HCT116 (cell line): ENCODE data around the gene CDK1. TPM values are rescaled to one million over a fixed set of nuclear protein-coding genes. Genes with fewer than 3 reads are reported as not detected.

ENCODE experiments used
- ATAC-seq: fragments of 200-7000 bp; cut with Tn5 transposase; 2 replicates; pipeline ENCODE4 v1.9.1; 2020; ENCODE audit warnings: mild to moderate bottlenecking, moderate library complexity
- BruUV-seq: library from RNA; stranded (reverse); fragments of 400-500 nt; replicated peaks from 2 replicates; lab custom pipeline; 2021; lab: Mats Ljungman, UMichigan
- CTCF ChIA-PET: fragments of 300-600 bp; sonication (Branson Sonifier 250); formaldehyde crosslinking; loops from one replicate; lab custom pipeline; 2021; ENCODE audit warnings: antibody characterized with exemption; lab: Charles Lee
- POLR2A ChIA-PET: fragments of 300-600, 350-600 bp; sonication (Branson Sonifier 250); formaldehyde crosslinking; loops from one replicate; lab custom pipeline; 2021; ENCODE audit warnings: antibody characterized with exemption; lab: Charles Lee
- RAD21 ChIA-PET, 2 experiments: fragments of 300-600 bp; sonication (Branson Sonifier 250); formaldehyde crosslinking; loops; one replicate each; lab custom pipeline; 2023; ENCODE audit warnings: low total read pairs in 2 of 2; ENCODE audit not compliant: uncharacterized antibody in 2 of 2, unreplicated experiment in 2 of 2, low non-redundant PET in 1 of 2; lab: Charles Lee
- DNase-seq: peaks from one replicate; pipeline ENCODE4 v3.0.0-alpha.2; 2010; ENCODE audit warnings: low read depth, low spot score
- H2AFZ ChIP-seq: fragments of 200-600 bp; shearing (Covaris generic), sonication (generic); 2 replicates; pipeline ENCODE4 v1.6.1; 2017; ENCODE audit warnings: low read depth, mixed run types, mixed read lengths, antibody characterized with exemption, low read length; ENCODE audit not compliant: poor library complexity, severe bottlenecking
- H3K27ac ChIP-seq: 2 replicates; pipeline ENCODE4 v1.5.1; 2012; ENCODE audit warnings: low read depth, low read length
- H3K27me3 ChIP-seq: fragments of 200-600 bp; sonication (generic); 2 replicates; pipeline ENCODE4 v1.6.1; 2016; ENCODE audit warnings: mixed run types, low read length, mixed read lengths; ENCODE audit not compliant: insufficient read depth
- H3K36me3 ChIP-seq, 2 experiments: fragments of 200-500 bp in 1 of 2; fragments of 200-600 bp in 1 of 2; sonication (Bioruptor generic) in 1 of 2; sonication (generic) in 1 of 2; 2 replicates each; pipeline versions ENCODE4 v1.5.1 to v1.6.1; 2014 to 2016; ENCODE audit warnings: low read length in 2 of 2, inconsistent platforms in 1 of 2, mixed read lengths in 1 of 2, mixed run types in 1 of 2; ENCODE audit not compliant: insufficient read depth in 2 of 2, control insufficient read depth in 1 of 2
- H3K4me1 ChIP-seq, 2 experiments: fragments of 200-600 bp in 1 of 2; sonication (generic) in 1 of 2; 2 replicates each; pipeline versions ENCODE4 v1.5.1 to v1.6.1; 2012 to 2017; ENCODE audit warnings: low read length in 2 of 2, inconsistent platforms in 1 of 2, mild to moderate bottlenecking in 1 of 2, mixed read lengths in 1 of 2, mixed run types in 1 of 2, moderate library complexity in 1 of 2; ENCODE audit not compliant: insufficient read depth in 2 of 2, control insufficient read depth in 1 of 2
- H3K4me2 ChIP-seq: fragments of 200-600 bp; sonication (generic); 2 replicates; pipeline ENCODE4 v1.6.1; 2017; ENCODE audit warnings: mixed run types, low read length, mixed read lengths
- H3K4me3 ChIP-seq, 2 experiments: fragments of 200-600 bp in 1 of 2; sonication (generic) in 1 of 2; replicated peaks in 1 of 2; 2 replicates each; pipeline ENCODE4 v1.5.1; 2011 to 2016; ENCODE audit warnings: low read length in 2 of 2, control low read depth in 1 of 2, low read depth in 1 of 2, mild to moderate bottlenecking in 1 of 2, mixed read lengths in 1 of 2, mixed run types in 1 of 2
- H3K79me2 ChIP-seq: fragments of 200-600 bp; sonication (generic); 2 replicates; pipeline ENCODE4 v1.6.1; 2017; ENCODE audit warnings: mild to moderate bottlenecking, mixed run types, low read length, moderate library complexity, mixed read lengths; ENCODE audit not compliant: insufficient read depth
- H3K9ac ChIP-seq: fragments of 200-600 bp; sonication (generic); 2 replicates; pipeline ENCODE4 v1.6.1; 2016; ENCODE audit warnings: low read length, mixed read lengths
- H3K9me2 ChIP-seq: fragments of 200-600 bp; sonication (generic), shearing (Covaris generic); 2 replicates; pipeline ENCODE4 v1.6.1; 2017; ENCODE audit warnings: mixed run types, mild to moderate bottlenecking, moderate library complexity; ENCODE audit not compliant: insufficient read depth
- H3K9me3 ChIP-seq, 2 experiments: fragments of 200-500 bp in 1 of 2; fragments of 200-600 bp in 1 of 2; sonication (Bioruptor generic) in 1 of 2; sonication (generic) in 1 of 2; 2 replicates each; pipeline ENCODE4 v1.6.1; 2014 to 2017; ENCODE audit warnings: low read length in 2 of 2, mixed read lengths in 2 of 2, inconsistent platforms in 1 of 2, low read depth in 1 of 2, mild to moderate bottlenecking in 1 of 2, mixed run types in 1 of 2, moderate library complexity in 1 of 2; ENCODE audit not compliant: control insufficient read depth in 1 of 2, insufficient read depth in 1 of 2
- H4K20me1 ChIP-seq: fragments of 200-600 bp; sonication (generic), shearing (Covaris generic); 2 replicates; pipeline ENCODE4 v1.6.1; 2017; ENCODE audit warnings: mixed run types, mild to moderate bottlenecking, moderate library complexity; ENCODE audit not compliant: insufficient read depth
- CBX3 ChIP-seq: IDR thresholded peaks from 2 replicates; pipeline ENCODE4 v1.6.1; 2012; ENCODE audit warnings: low read depth
- CEBPB ChIP-seq: IDR thresholded peaks from 2 replicates; pipeline ENCODE4 v1.6.1; 2012; ENCODE audit warnings: low read depth
- CTCF ChIP-seq, 3 experiments: fragments of 200-600 bp in 1 of 3; sonication (generic) in 1 of 3; IDR thresholded peaks in 2 of 3; conservative IDR thresholded peaks in 1 of 3; 2 replicates each; pipeline ENCODE4 v1.5.1; 2012 to 2017; ENCODE audit warnings: low read depth in 2 of 3, low read length in 2 of 3, antibody characterized with exemption in 1 of 3, borderline replicate concordance in 1 of 3, control low read depth in 1 of 3, mild to moderate bottlenecking in 1 of 3, mixed read lengths in 1 of 3, mixed run types in 1 of 3, moderate library complexity in 1 of 3; ENCODE audit not compliant: insufficient read depth in 1 of 3
- EGR1 ChIP-seq: IDR thresholded peaks from 2 replicates; pipeline ENCODE4 v1.6.1; 2012; ENCODE audit warnings: low read depth
- ELF1 ChIP-seq: IDR thresholded peaks from 2 replicates; pipeline ENCODE4 v1.6.1; 2012; ENCODE audit warnings: low read depth, borderline replicate concordance
- EZH2phosphoT487 ChIP-seq: fragments of 200-600 bp; IDR thresholded peaks from 2 replicates; pipeline ENCODE4 v1.6.1; 2018; ENCODE audit warnings: antibody characterized with exemption, borderline replicate concordance
- FOSL1 ChIP-seq: IDR thresholded peaks from 2 replicates; pipeline ENCODE4 v1.6.1; 2012; ENCODE audit warnings: low read depth
- JUND ChIP-seq: IDR thresholded peaks from 2 replicates; pipeline ENCODE4 v1.6.1; 2012
- POLR2A ChIP-seq: IDR thresholded peaks from 2 replicates; pipeline ENCODE4 v1.7.0; 2011; ENCODE audit warnings: borderline replicate concordance; ENCODE audit not compliant: insufficient read depth, insufficient read length; ENCODE audit errors: extremely low read depth
- POLR2AphosphoS5 ChIP-seq: IDR thresholded peaks from 2 replicates; pipeline ENCODE4 v1.6.1; 2011; ENCODE audit warnings: mild to moderate bottlenecking, low read depth, low read length, moderate library complexity
- RAD21 ChIP-seq: IDR thresholded peaks from 2 replicates; pipeline ENCODE4 v1.6.1; 2012; ENCODE audit warnings: low read depth, mild to moderate bottlenecking
- REST ChIP-seq: IDR thresholded peaks from 2 replicates; pipeline ENCODE4 v1.6.1; 2012; ENCODE audit warnings: low read depth
- SIN3A ChIP-seq: IDR thresholded peaks from 2 replicates; pipeline ENCODE4 v1.6.1; 2012; ENCODE audit warnings: low read depth
- SRF ChIP-seq: IDR thresholded peaks from 2 replicates; pipeline ENCODE4 v1.6.1; 2012; ENCODE audit warnings: low read depth
- TCF7L2 ChIP-seq: IDR thresholded peaks from 2 replicates; pipeline ENCODE4 v1.7.0; 2011; ENCODE audit warnings: borderline replicate concordance, inconsistent platforms; ENCODE audit not compliant: insufficient read depth, insufficient read length; ENCODE audit errors: extremely low read depth
- YY1 ChIP-seq: IDR thresholded peaks from 2 replicates; pipeline ENCODE4 v1.6.1; 2011; ENCODE audit warnings: low read length, low read depth, moderate library complexity, mild to moderate bottlenecking; ENCODE audit not compliant: insufficient replicate concordance; ENCODE audit errors: extremely low read depth
- ZBTB33 ChIP-seq: IDR thresholded peaks from 2 replicates; pipeline ENCODE4 v1.6.1; 2011; ENCODE audit warnings: mild to moderate bottlenecking, low read length, moderate library complexity; ENCODE audit not compliant: insufficient replicate concordance; ENCODE audit errors: extremely low read depth
- ZFX ChIP-seq: fragments of 450-650 bp; IDR thresholded peaks from 2 replicates; pipeline ENCODE4 v1.6.1; 2017
- ZNF274 ChIP-seq: fragments of 200-500 bp; sonication (Bioruptor generic); IDR thresholded peaks from 2 replicates; pipeline ENCODE4 v1.6.1; 2014; ENCODE audit warnings: mild to moderate bottlenecking, low read depth, low read length, inconsistent platforms
- intact Hi-C: fragments of 100-400 bp; cut with micrococcal nuclease; formaldehyde crosslinking; loops from 2 replicates; pipeline ENCODE4 v1.10.0; 2022
- total RNA-seq: library from RNA; stranded (reverse); gene quantifications from one replicate; pipeline ENCODE4 v1.2.1, GENCODE V29; 2021; ENCODE audit not compliant: unreplicated experiment

The CDK1 gene
- total RNA-seq, 1 experiment from 2014 or later: 104 TPM

- no peak for DNase-seq
- TF ChIP-seq EZH2phosphoT487: no peak
- TF ChIP-seq POLR2A: no peak
- TF ChIP-seq JUND: no peak
- no peak for TF ChIP-seq CTCF (IDR thresholded peaks at IDR 0.05 in 2 of 3, conservative IDR thresholded peaks at IDR 0.05 in 1 of 3; ENCODE audit: borderline replicate concordance in 1 of 3, insufficient read depth in 1 of 3, low read depth in 2 of 3, low read length in 2 of 3)
- TF ChIP-seq ZFX: no peak
- no peak for TF ChIP-seq EGR1
- no peak for TF ChIP-seq TCF7L2
- no peak for TF ChIP-seq ZNF274
- no peak for TF ChIP-seq CBX3
- TF ChIP-seq ELF1: no peak
- no peak for TF ChIP-seq ZBTB33
- TF ChIP-seq CEBPB: no peak
- TF ChIP-seq SIN3A: no peak
- TF ChIP-seq FOSL1: no peak
- TF ChIP-seq YY1: no peak
- TF ChIP-seq REST: no peak
- no peak for TF ChIP-seq POLR2AphosphoS5
- no peak for TF ChIP-seq SRF
- no peak for TF ChIP-seq RAD21
- CTCF ChIA-PET: interaction anchor here (0.9 to 2.7 kb wide), 2 partner anchors 145 to 371 kb away, joined by 4 to 8 read pairs; no protein-coding TSS in a partner anchor
- Histone ChIP-seq H3K79me2 (no peaks in the 10 kb centered on the region), H2AFZ (no peak overlapping the region), H3K4me3 (no peak overlapping the region), H3K36me3 (no peaks in the 10 kb centered on the region), H3K9ac (no peak overlapping the region), H3K4me1 (no peaks in the 10 kb centered on the region), H3K27me3 (no peaks in the 10 kb centered on the region), H3K27ac (no peak overlapping the region), H3K9me3 (no peaks in the 10 kb centered on the region), H3K9me2 (no peaks in the 10 kb centered on the region), H3K4me2 (no peak overlapping the region), H4K20me1 (no peaks in the 10 kb centered on the region)
- intact Hi-C loops: loop anchor here (10.0 kb wide), 1 partner anchor 1426 kb away; no protein-coding TSS in a partner anchor
- BruUV-seq: no TSS peak
- no peak for ATAC-seq
- RAD21 ChIA-PET: interaction anchor here in 1 of 2 experiments (1.1 kb wide), 1 partner anchor 371 kb away, joined by 4 read pairs; no protein-coding TSS in a partner anchor
- POLR2A ChIA-PET: no interaction called here
Measured at GRCh38 chr10:60819271-60819670, 41.0 kb downstream of the CDK1 start.
